IPS-18c (cell line): ENCODE results near the gene ADGRL1.
"Not testable (repeated sequence)": the region's sequence is repeated elsewhere in the genome, so short reads cannot be mapped to it uniquely, and the experiment has no call there.

ENCODE experiments used
- H3K4me3 ChIP-seq: 2 replicates; pipeline ENCODE4 v1.7.0; 2013; ENCODE audit warnings: low read depth, mild to moderate bottlenecking, low read length, moderate library complexity; ENCODE audit not compliant: insufficient read depth
- H3K9me3 ChIP-seq: one replicate; pipeline ENCODE4 v1.6.1; 2013; ENCODE audit warnings: mild to moderate bottlenecking, low read length, moderate library complexity; ENCODE audit not compliant: control insufficient read depth, insufficient read depth

ADGRL1 gene

GRCh38 chr19:14226498-14226897 is 20.5 kb upstream of the ADGRL1 start:
- not testable (repeated sequence) for H3K9me3 ChIP-seq, H3K4me3 ChIP-seq

GRCh38 chr19:14222886-14223285 is 16.9 kb upstream of the ADGRL1 start:
- Histone ChIP-seq H3K9me3 (no peaks in the 10 kb centered on the region), H3K4me3 (no peak overlapping the region)

- not testable (repeated sequence) for H3K9me3 ChIP-seq, H3K4me3 ChIP-seq
These were observed 15.4 kb upstream of the ADGRL1 start for GRCh38 chr19:14221345-14221744.

GRCh38 chr19:14218620-14219330 is 12.8 kb upstream of the ADGRL1 start:
- H3K9me3 ChIP-seq: no peaks in the 10 kb centered on the region

GRCh38 chr19:14217886-14218285 is 11.9 kb upstream of the ADGRL1 start:
- H3K9me3 ChIP-seq, H3K4me3 ChIP-seq: not testable (repeated sequence)

More at GRCh38 chr19:14218620-14219330, 12.8 kb upstream of the ADGRL1 start:
- no peak overlapping the region for H3K4me3 ChIP-seq

- Histone ChIP-seq H3K4me3 (no peak overlapping the region), H3K9me3 (no peaks in the 10 kb centered on the region)
These were observed 8.6 kb upstream of the ADGRL1 start for GRCh38 chr19:14214580-14214979.

- H3K9me3 ChIP-seq, H3K4me3 ChIP-seq: not testable (repeated sequence)
These were observed 4.2 kb upstream of the ADGRL1 start for GRCh38 chr19:14210182-14210581.

- not testable (repeated sequence) for H3K9me3 ChIP-seq, H3K4me3 ChIP-seq
These were observed 3.4 kb upstream of the ADGRL1 start for GRCh38 chr19:14209401-14209800.

GRCh38 chr19:14208496-14208895 is 2.5 kb upstream of the ADGRL1 start:
- not testable (repeated sequence) for H3K9me3 ChIP-seq, H3K4me3 ChIP-seq

- not testable (repeated sequence) for H3K9me3 ChIP-seq
- peak overlapping the region; percentile 56; the same call in 1 of the 2 replicates for H3K4me3 ChIP-seq
These were observed 1.8 kb upstream of the ADGRL1 start for GRCh38 chr19:14207796-14208195.

GRCh38 chr19:14206737-14207726 is 1.1 kb upstream of the ADGRL1 start:
- H3K9me3 ChIP-seq: not testable (repeated sequence)
- peak overlapping the region; percentile 56; the same call in 1 of the 2 replicates for H3K4me3 ChIP-seq

GRCh38 chr19:14206308-14206707 is 339 bp upstream of the ADGRL1 start:
- not testable (repeated sequence) for H3K9me3 ChIP-seq, H3K4me3 ChIP-seq

GRCh38 chr19:14204676-14205451 is 1.1 kb downstream of the ADGRL1 start:
- H3K9me3 ChIP-seq: not testable (repeated sequence)
- H3K4me3 ChIP-seq: peak overlapping the region; percentile 65

- H3K4me3 ChIP-seq: peak overlapping the region; percentile 65
- H3K9me3 ChIP-seq: not testable (repeated sequence)
These were observed 1.8 kb downstream of the ADGRL1 start for GRCh38 chr19:14204219-14204618.

- peak overlapping the region; percentile 65; the same call in 1 of the 2 replicates for H3K4me3 ChIP-seq
These were observed 2.2 kb downstream of the ADGRL1 start for GRCh38 chr19:14203788-14204187.

GRCh38 chr19:14203177-14203576 is 2.8 kb downstream of the ADGRL1 start:
- Histone ChIP-seq H3K9me3 (no peaks in the 10 kb centered on the region), H3K4me3 (no peak overlapping the region)

More at GRCh38 chr19:14203788-14204187, 2.2 kb downstream of the ADGRL1 start:
- not testable (repeated sequence) for H3K9me3 ChIP-seq

GRCh38 chr19:14201481-14201880 is 4.5 kb downstream of the ADGRL1 start:
- H3K9me3 ChIP-seq, H3K4me3 ChIP-seq: not testable (repeated sequence)
